Measurements from ENCODE around the gene FKBP1A.

DNA sequence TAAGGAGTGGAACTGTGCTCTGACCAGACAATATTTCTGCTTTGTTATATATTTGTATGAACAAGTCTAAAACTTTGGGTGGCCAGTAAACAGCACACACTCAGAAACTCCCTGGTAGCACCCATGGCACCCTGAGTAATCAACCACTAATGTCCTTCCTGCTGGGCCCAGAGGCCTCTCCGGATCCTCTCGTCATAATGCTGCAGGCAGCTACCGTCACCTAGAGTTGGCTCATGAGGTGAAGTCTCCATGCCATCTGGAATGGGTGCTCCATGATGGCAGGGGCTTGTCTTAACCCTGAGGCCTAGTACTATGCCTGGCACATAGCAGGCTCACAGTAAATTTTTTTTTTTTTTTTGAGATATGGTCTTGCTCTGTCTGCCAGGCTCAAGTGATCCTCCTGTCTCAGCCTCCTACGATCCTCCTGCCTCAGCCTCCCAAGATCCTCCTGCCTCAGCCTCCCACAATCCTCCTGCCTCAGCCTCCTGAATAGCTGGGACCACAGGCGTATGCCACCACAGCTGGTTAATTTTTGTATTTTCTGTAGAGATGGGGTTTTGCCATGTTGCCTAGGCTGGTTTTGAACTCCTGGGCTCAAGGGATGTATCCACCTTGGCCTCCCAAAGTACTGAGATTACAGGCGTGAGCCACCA is 60.9 kb downstream of the FKBP1A start:
- TF ChIP-seq RAD21 (CRISPR knock-in tag; conservative IDR thresholded peaks at IDR 0.05 in 1 of 2, IDR thresholded peaks at IDR 0.05 in 1 of 2) (no peak), SREBF2 (CRISPR knock-in tag; IDR thresholded peaks at IDR 0.05) (no peak), SRSF1 (IDR thresholded peaks at IDR 0.05; ENCODE audit: low read depth, low read length) (no peak), HDAC3 (IDR thresholded peaks at IDR 0.05; ENCODE audit: borderline replicate concordance, partially characterized antibody) (no peak)
- TF ChIP-seq, protein P1, sequence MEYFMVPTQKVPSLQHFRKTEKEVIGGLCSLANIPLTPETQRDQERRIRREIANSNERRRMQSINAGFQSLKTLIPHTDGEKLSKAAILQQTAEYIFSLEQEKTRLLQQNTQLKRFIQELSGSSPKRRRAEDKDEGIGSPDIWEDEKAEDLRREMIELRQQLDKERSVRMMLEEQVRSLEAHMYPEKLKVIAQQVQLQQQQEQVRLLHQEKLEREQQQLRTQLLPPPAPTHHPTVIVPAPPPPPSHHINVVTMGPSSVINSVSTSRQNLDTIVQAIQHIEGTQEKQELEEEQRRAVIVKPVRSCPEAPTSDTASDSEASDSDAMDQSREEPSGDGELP (CRISPR knock-in tag; IDR thresholded peaks at IDR 0.05; ENCODE audit: borderline replicate concordance) = no peak
- TF ChIP-seq, protein P2, sequence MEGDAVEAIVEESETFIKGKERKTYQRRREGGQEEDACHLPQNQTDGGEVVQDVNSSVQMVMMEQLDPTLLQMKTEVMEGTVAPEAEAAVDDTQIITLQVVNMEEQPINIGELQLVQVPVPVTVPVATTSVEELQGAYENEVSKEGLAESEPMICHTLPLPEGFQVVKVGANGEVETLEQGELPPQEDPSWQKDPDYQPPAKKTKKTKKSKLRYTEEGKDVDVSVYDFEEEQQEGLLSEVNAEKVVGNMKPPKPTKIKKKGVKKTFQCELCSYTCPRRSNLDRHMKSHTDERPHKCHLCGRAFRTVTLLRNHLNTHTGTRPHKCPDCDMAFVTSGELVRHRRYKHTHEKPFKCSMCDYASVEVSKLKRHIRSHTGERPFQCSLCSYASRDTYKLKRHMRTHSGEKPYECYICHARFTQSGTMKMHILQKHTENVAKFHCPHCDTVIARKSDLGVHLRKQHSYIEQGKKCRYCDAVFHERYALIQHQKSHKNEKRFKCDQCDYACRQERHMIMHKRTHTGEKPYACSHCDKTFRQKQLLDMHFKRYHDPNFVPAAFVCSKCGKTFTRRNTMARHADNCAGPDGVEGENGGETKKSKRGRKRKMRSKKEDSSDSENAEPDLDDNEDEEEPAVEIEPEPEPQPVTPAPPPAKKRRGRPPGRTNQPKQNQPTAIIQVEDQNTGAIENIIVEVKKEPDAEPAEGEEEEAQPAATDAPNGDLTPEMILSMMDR (IDR thresholded peaks at IDR 0.05 in 2 of 3, conservative IDR thresholded peaks at IDR 0.05 in 1 of 3; ENCODE audit: insufficient read depth in 2 of 3, low read depth in 1 of 3, low read length in 3 of 3) = no peak

Data from K562 (cell line).